Measurements from ENCODE around the gene PDIK1L. TPM values are rescaled to one million over a fixed set of nuclear protein-coding genes. Genes with fewer than 3 reads are reported as not detected.

Gene PDIK1L
- total RNA-seq, 2 donors from 2014 or later = 7.1 to 7.3 TPM

GRCh38 chr1:26162220-26162709 is 50.6 kb downstream of the PDIK1L start:
- Mint-ChIP-seq H3K36me3 (ENCODE audit: low read depth) (no peaks in the 10 kb centered on the region), H3K27ac (no peak overlapping the region), H3K9me3 (no peaks in the 10 kb centered on the region), H3K4me1 (peaks cover 49% of the 10 kb centered on the region), H3K4me3 (peak overlapping the region; percentile 47), H3K27me3 (ENCODE audit: insufficient read depth) (peaks cover 70% of the 10 kb centered on the region)
- Histone ChIP-seq H3K9ac (ENCODE audit: extremely low read depth, low read length, poor library complexity, severe bottlenecking) (no peak overlapping the region), H3K9me3 (ENCODE audit: control insufficient read depth, low read length) (no peaks in the 10 kb centered on the region), H3K4me3 (ENCODE audit: low read length) (peak overlapping the region; percentile 60), H3K27me3 (ENCODE audit: control insufficient read depth, insufficient read depth, low read length, poor library complexity, severe bottlenecking) (peaks cover 47% of the 10 kb centered on the region), H3K4me1 (ENCODE audit: control insufficient read depth, insufficient read depth, low read length) (peaks cover 7% of the 10 kb centered on the region), H3K27ac (ENCODE audit: low read depth, low read length) (no peak overlapping the region), H3K36me3 (ENCODE audit: control insufficient read depth, insufficient read depth, low read length) (no peaks in the 10 kb centered on the region)
- 43 to 50% methylated on average over 20 to 21 of the region's 21 CpGs for WGBS, 2 experiments (ENCODE audit: insufficient coverage in 1 of 2, insufficient read length in 1 of 2)
- TF ChIP-seq CTCF (conservative IDR thresholded peaks at IDR 0.05) = no peak
- no peak for DNase-seq

- peaks cover 39% of the 10 kb centered on the region for H3K4me1 Mint-ChIP-seq
- no peak overlapping the region for H3K9ac ChIP-seq (ENCODE audit: extremely low read depth, low read length, poor library complexity, severe bottlenecking)
- TF ChIP-seq CTCF (conservative IDR thresholded peaks at IDR 0.05) = no peak
- H3K9me3 Mint-ChIP-seq = no peaks in the 10 kb centered on the region
- peak overlapping the region; percentile 67 for H3K4me3 Mint-ChIP-seq
- no peak for DNase-seq
- WGBS, 2 experiments (ENCODE audit: insufficient coverage in 1 of 2, insufficient read length in 1 of 2) = 89 to 92% methylated on average over 9 of the region's 9 CpGs
- no peaks in the 10 kb centered on the region for H3K36me3 ChIP-seq (ENCODE audit: control insufficient read depth, insufficient read depth, low read length)
- H3K27me3 Mint-ChIP-seq (ENCODE audit: insufficient read depth) = peaks cover 73% of the 10 kb centered on the region
- H3K4me3 ChIP-seq (ENCODE audit: low read length) = no peak overlapping the region
- H3K27me3 ChIP-seq (ENCODE audit: control insufficient read depth, insufficient read depth, low read length, poor library complexity, severe bottlenecking) = peaks cover 47% of the 10 kb centered on the region
- H3K9me3 ChIP-seq (ENCODE audit: control insufficient read depth, low read length) = no peaks in the 10 kb centered on the region
- no peak overlapping the region for H3K27ac ChIP-seq (ENCODE audit: low read depth, low read length)
- no peaks in the 10 kb centered on the region for H3K36me3 Mint-ChIP-seq (ENCODE audit: low read depth)
- peaks cover 7% of the 10 kb centered on the region for H3K4me1 ChIP-seq (ENCODE audit: control insufficient read depth, insufficient read depth, low read length)
- H3K27ac Mint-ChIP-seq = no peak overlapping the region
Observed at GRCh38 chr1:26163684-26164035, 52.0 kb downstream of the PDIK1L start.

- peak overlapping the region; percentile 74 for H3K4me3 ChIP-seq (ENCODE audit: low read length)
- peak overlapping the region; percentile 38 for H3K27ac ChIP-seq (ENCODE audit: low read depth, low read length)
- H3K27me3 ChIP-seq (ENCODE audit: control insufficient read depth, insufficient read depth, low read length, poor library complexity, severe bottlenecking) = peaks cover 47% of the 10 kb centered on the region
- no peaks in the 10 kb centered on the region for H3K36me3 Mint-ChIP-seq (ENCODE audit: low read depth)
- peak; percentile 85 for TF ChIP-seq CTCF (conservative IDR thresholded peaks at IDR 0.05)
- H3K4me3 Mint-ChIP-seq = peak overlapping the region; percentile 67
- peaks cover 72% of the 10 kb centered on the region for H3K27me3 Mint-ChIP-seq (ENCODE audit: insufficient read depth)
- no peaks in the 10 kb centered on the region for H3K9me3 Mint-ChIP-seq
- H3K9ac ChIP-seq (ENCODE audit: extremely low read depth, low read length, poor library complexity, severe bottlenecking) = peak overlapping the region; percentile 44
- peak overlapping the region; percentile 94 for H3K27ac Mint-ChIP-seq
- DNase-seq = peak; percentile 92
- H3K4me1 Mint-ChIP-seq = peaks cover 37% of the 10 kb centered on the region
- H3K36me3 ChIP-seq (ENCODE audit: control insufficient read depth, insufficient read depth, low read length) = no peaks in the 10 kb centered on the region
- no peaks in the 10 kb centered on the region for H3K9me3 ChIP-seq (ENCODE audit: control insufficient read depth, low read length)
- H3K4me1 ChIP-seq (ENCODE audit: control insufficient read depth, insufficient read depth, low read length) = peaks cover 3% of the 10 kb centered on the region
- 11 to 32% methylated on average over 21 to 72 of the region's 72 CpGs for WGBS, 2 experiments (ENCODE audit: insufficient coverage in 1 of 2, insufficient read length in 1 of 2)
Observed at GRCh38 chr1:26164036-26164860, 52.6 kb downstream of the PDIK1L start.

Data from endodermal cell (in vitro differentiated cells).